Measurements from ENCODE around the gene UCK2. TPM values are rescaled to one million over a fixed set of nuclear protein-coding genes. Genes with fewer than 3 reads are reported as not detected.

Gene UCK2
- total RNA-seq, 2 donors from 2014 or later: 39.6 to 69.0 TPM

GRCh38 chr1:165891111-165891860 lies 63.9 kb downstream of the UCK2 start:
- Histone ChIP-seq H3K36me3 (no peaks in the 10 kb centered on the region), H3K27ac (no peak overlapping the region), H3K9me3 (no peaks in the 10 kb centered on the region), H3K27me3 (no peaks in the 10 kb centered on the region), H3K4me1 (no peaks in the 10 kb centered on the region), H3K4me3 (no peak overlapping the region), H3K9ac (ENCODE audit: low read depth in 2 of 2, low read length in 2 of 2) (no peak overlapping the region)
- no peak for TF ChIP-seq CTCF (IDR thresholded peaks at IDR 0.05)
- intact Hi-C loops (cut with DNase I): no loop called here
- no peak for DNase-seq

- DNase-seq: no peak
- no peak overlapping the region for H3K4me3 ChIP-seq
- no peaks in the 10 kb centered on the region for H3K36me3 ChIP-seq
- no peaks in the 10 kb centered on the region for H3K9me3 ChIP-seq
- H3K27ac ChIP-seq: no peak overlapping the region
- H3K9ac ChIP-seq (ENCODE audit: low read depth in 2 of 2, low read length in 2 of 2): no peak overlapping the region
- H3K4me1 ChIP-seq: no peaks in the 10 kb centered on the region
- no peak for TF ChIP-seq CTCF (IDR thresholded peaks at IDR 0.05)
- H3K27me3 ChIP-seq: no peaks in the 10 kb centered on the region
- intact Hi-C loops (cut with DNase I): no loop called here
Measured at GRCh38 chr1:165892935-165893334, 65.5 kb downstream of the UCK2 start.

GRCh38 chr1:165893507-165893906 lies 66.1 kb downstream of the UCK2 start:
- no peaks in the 10 kb centered on the region for H3K9me3 ChIP-seq
- no peak for DNase-seq
- no peaks in the 10 kb centered on the region for H3K36me3 ChIP-seq
- no peaks in the 10 kb centered on the region for H3K27me3 ChIP-seq
- TF ChIP-seq CTCF (IDR thresholded peaks at IDR 0.05): no peak
- H3K4me3 ChIP-seq: no peak overlapping the region
- H3K9ac ChIP-seq (ENCODE audit: low read depth in 2 of 2, low read length in 2 of 2): no peak overlapping the region
- no peak overlapping the region for H3K27ac ChIP-seq
- intact Hi-C loops (cut with DNase I): no loop called here
- no peaks in the 10 kb centered on the region for H3K4me1 ChIP-seq

- no peak for DNase-seq
- Histone ChIP-seq H3K4me3 (no peak overlapping the region), H3K9me3 (no peaks in the 10 kb centered on the region), H3K4me1 (no peaks in the 10 kb centered on the region), H3K9ac (ENCODE audit: low read depth in 2 of 2, low read length in 2 of 2) (no peak overlapping the region), H3K27me3 (no peaks in the 10 kb centered on the region), H3K27ac (no peak overlapping the region), H3K36me3 (no peaks in the 10 kb centered on the region)
- intact Hi-C loops (cut with DNase I): no loop called here
- TF ChIP-seq CTCF (IDR thresholded peaks at IDR 0.05): no peak
Measured at GRCh38 chr1:165894591-165894990, 67.2 kb downstream of the UCK2 start.

- H3K27me3 ChIP-seq: no peaks in the 10 kb centered on the region
- no peaks in the 10 kb centered on the region for H3K36me3 ChIP-seq
- intact Hi-C loops (cut with DNase I): no loop called here
- DNase-seq: no peak
- no peak overlapping the region for H3K4me3 ChIP-seq
- H3K27ac ChIP-seq: no peak overlapping the region
- no peak for TF ChIP-seq CTCF (IDR thresholded peaks at IDR 0.05)
- no peak overlapping the region for H3K9ac ChIP-seq (ENCODE audit: low read depth in 2 of 2, low read length in 2 of 2)
- no peaks in the 10 kb centered on the region for H3K9me3 ChIP-seq
- H3K4me1 ChIP-seq: no peaks in the 10 kb centered on the region
Measured at GRCh38 chr1:165895451-165895871, 68.0 kb downstream of the UCK2 start.
